Heart left ventricle (tissue), 16 donors: ENCODE results near the gene LCA5L. TPM values are rescaled to one million over a fixed set of nuclear protein-coding genes. Genes with fewer than 3 reads are reported as not detected.

Experiments used
- ATAC-seq, 4 donors: fragments of 200-7000 bp; cut with Tn5 transposase; one replicate each; pipeline ENCODE4 v1.9.1; 2020 to 2022; ENCODE audit warnings: moderate library complexity in 4 of 4, mild to moderate bottlenecking in 3 of 4, moderate number of reproducible peaks in 1 of 4
- DNase-seq, 5 donors: peaks; one replicate each; pipeline ENCODE4 v3.0.0-alpha.2; 2020
- H3K27ac ChIP-seq, 12 donors: fragments of 200-600 bp; sonication (generic) in 4 of 12; one replicate each; pipeline versions ENCODE4 v1.5.0 to v1.8.0; 2016 to 2022; ENCODE audit warnings: mild to moderate bottlenecking in 2 of 12
- H3K27me3 ChIP-seq, 9 donors: fragments of 200-600 bp; sonication (generic) in 2 of 9; one replicate each; pipeline versions ENCODE4 v1.5.1 to v1.8.0; 2016 to 2022; ENCODE audit warnings: mild to moderate bottlenecking in 3 of 9
- H3K36me3 ChIP-seq, 9 donors: fragments of 200-600 bp; sonication (generic) in 2 of 9; one replicate each; pipeline versions ENCODE4 v1.5.0 to v1.8.0; 2018 to 2022; ENCODE audit warnings: mild to moderate bottlenecking in 2 of 9
- H3K4me1 ChIP-seq, 12 donors: fragments of 200-600 bp; sonication (generic) in 4 of 12; one replicate each; pipeline versions ENCODE4 v1.5.0 to v1.8.0; 2016 to 2022; ENCODE audit warnings: mild to moderate bottlenecking in 3 of 12
- H3K4me3 ChIP-seq, 12 donors: fragments of 200-600 bp; sonication (generic) in 4 of 12; one replicate each; pipeline versions ENCODE4 v1.5.0 to v1.8.0; 2017 to 2022; ENCODE audit warnings: mild to moderate bottlenecking in 9 of 12, moderate library complexity in 4 of 12
- H3K9me3 ChIP-seq, 12 donors: fragments of 200-600 bp; sonication (generic) in 4 of 12; one replicate each; pipeline versions ENCODE4 v1.5.0 to v1.8.0; 2016 to 2022; ENCODE audit warnings: mild to moderate bottlenecking in 1 of 12
- POLR2A ChIP-seq, 2 donors: fragments of 450-650 bp; IDR thresholded peaks; one replicate each; pipeline ENCODE4 v1.6.1; 2017; ENCODE audit warnings: antibody characterized with exemption in 2 of 2, mild to moderate bottlenecking in 2 of 2, moderate library complexity in 2 of 2
- WGBS, 4 donors: extraction: QIAGEN DNeasy Blood & Tissue Kit in 2 of 4; methylation state at CpG; one replicate each; pipeline versions ENCODE4 v1.1.5 to v1.1.7; 2013 to 2018; 5-methylcytosine and 5-hydroxymethylcytosine counted together
- intact Hi-C, 10 donors: fragments of 100-400 bp; cut with DNase I; formaldehyde crosslinking; loops; one replicate each; pipeline versions ENCODE4 v1.11.1 to v1.14.2; 2022
- long read RNA-seq, 3 donors: library from polyadenylated mRNA; unstranded; transcript quantifications; one replicate each; pipeline ENCODE4 v2.0.0, GENCODE V29; 2020 to 2021
- polyA plus RNA-seq, 2 donors: library from polyadenylated mRNA; stranded (reverse); fragments of 200-250 nt; gene quantifications; one replicate each; pipeline ENCODE4 v1.2.3, GENCODE V29; 2013
- total RNA-seq, 9 donors: library from RNA; depleted of rRNA in 2 of 9; stranded (reverse); fragments of >200 nt in 2 of 9; fragmentation: NEBNext Ultra II Directional in 3 of 9; extraction: Animal tissue kit (Norgen Biotek cat#: 25700) in 3 of 9; gene quantifications; one replicate each; pipeline versions ENCODE4 v1.1.0 to v1.2.4, GENCODE V29; 2016 to 2023
- TF ChIP-seq, protein P1 (sequence below), 12 donors: fragments of 200-600 bp; sonication (generic) in 4 of 12; IDR thresholded peaks; one replicate each; pipeline versions ENCODE4 v1.5.0 to v1.8.0; 2018 to 2022; ENCODE audit warnings: antibody characterized with exemption in 12 of 12, mild to moderate bottlenecking in 5 of 12
- donor health status: ischemic (EF 13 %, LVEDD 7.1; RV severe dilation, severe dysfunction).
- donor health status: healthy with polysubstance abuse.
- donor health status: DM: no; HTN: yes; CAD: no.
- donor health status: DM: no; HTN: no; CAD: no.
- donor health status: ischemic (EF 25% LVEDD 6.9; RV normal size, moderate dysfunction).
- donor health status: ischemic (EF 25% LVEDD 5.7; RV mildly dilated, moderate dysfunction).
- donor health status: healthy.
- donor health status: DM: yes; HTN: yes; CAD: no.
- donor health status: ischemic (EF 35%, LVEDD 5.7; RV mildly dilated, moderate dysfunction).
- donor health status: nonischemic (EF 11% LVEDD 7.7; RV severe dilation, severe dysfunction).
- donor health status: DM: yes; HTN: yes; CAD: no.
- donor health status: PGD.
- donor health status: ischemic (EF 29% LVEDD 5.4; RV normal size, mild dysfunction).
- donor health status: nonischemic (EF 23%, LVEDD 6.1; RV moderate dilation, normal function).

LCA5L gene
- 1 to 10 TPM in 4 of 9 donors, under 1 TPM in 3, not detected in 2; 0.67 to 1.5 (median 1.0) TPM for total RNA-seq
- 1 to 10 TPM in 1 of 2 donors, under 1 TPM in 1; 0.65 to 1.1 TPM for polyA plus RNA-seq
- long read RNA-seq, donor 1, partial matches to known transcripts: 0 of 2 reads
- long read RNA-seq, donor 1, other reads (novel, unspliced or antisense): 2 of 2 reads
- long read RNA-seq, donor 2, partial matches to known transcripts: 0 of 3 reads
- long read RNA-seq, donor 2, other reads (novel, unspliced or antisense): 2 of 3 reads
- long read RNA-seq, donor 3, partial matches to known transcripts: 0 of 1 reads
- long read RNA-seq, donor 3, other reads (novel, unspliced or antisense): 1 of 1 reads

DNA sequence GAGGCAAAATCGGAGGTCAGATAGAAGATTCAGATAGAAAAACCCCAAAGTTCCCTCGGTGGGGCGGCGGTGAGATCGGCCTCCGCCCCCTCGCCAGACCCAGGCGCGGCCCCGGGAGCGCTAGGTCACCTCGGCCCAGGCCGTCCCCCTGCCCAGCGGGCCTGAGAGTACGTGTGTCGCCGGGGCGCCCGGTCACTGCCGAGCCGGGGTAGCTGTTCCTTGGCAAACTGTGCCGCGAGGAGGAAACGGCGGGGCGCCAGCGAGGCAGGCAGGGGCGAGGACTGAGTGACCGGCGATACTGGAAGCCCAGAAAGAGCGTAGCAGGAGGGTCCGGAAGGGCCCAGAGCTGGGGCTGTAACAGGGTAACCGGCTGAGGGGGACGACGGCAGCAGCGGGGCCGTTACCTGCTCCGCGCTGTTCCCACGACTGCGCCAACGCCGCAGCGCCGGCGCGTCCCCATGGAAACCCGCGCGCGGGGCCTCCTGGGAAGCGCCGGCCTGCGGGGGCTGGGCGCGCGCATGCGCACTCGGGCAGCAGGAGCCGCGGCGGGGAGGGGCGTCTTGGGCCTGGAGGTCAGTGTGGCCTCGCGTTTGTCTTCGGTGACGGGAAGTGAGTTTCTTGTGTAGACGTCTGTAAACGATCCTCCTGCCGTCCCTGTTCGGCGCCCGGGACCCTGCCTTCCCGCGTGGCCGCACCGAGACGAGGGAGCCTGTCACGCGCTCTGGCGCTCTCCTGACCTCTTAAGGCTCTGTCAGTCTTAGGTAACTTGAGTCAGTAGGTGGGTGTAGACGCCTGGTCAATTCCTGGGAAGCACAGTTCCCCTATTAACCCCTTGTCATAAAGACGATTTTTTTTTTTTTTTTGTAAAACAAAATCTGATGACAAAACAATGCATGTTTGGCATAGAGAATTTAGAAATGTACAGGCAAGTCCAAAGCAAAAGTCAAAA is at the start of gene LCA5L:
Gene LCA5L (minus strand): TSS at position 458 of the 949 bp plus-strand sequence. CDS start 17,285 bp downstream, outside the sequence.
- peaks cover 0 to 26% (median 12%) of the 10 kb centered on the region in 12 donors for H3K4me1 ChIP-seq
- DNase-seq (peak; percentile 92 to 97 (median 94)), ATAC-seq (peak; percentile 82 to 93 (median 92))
- TF ChIP-seq, protein P1, sequence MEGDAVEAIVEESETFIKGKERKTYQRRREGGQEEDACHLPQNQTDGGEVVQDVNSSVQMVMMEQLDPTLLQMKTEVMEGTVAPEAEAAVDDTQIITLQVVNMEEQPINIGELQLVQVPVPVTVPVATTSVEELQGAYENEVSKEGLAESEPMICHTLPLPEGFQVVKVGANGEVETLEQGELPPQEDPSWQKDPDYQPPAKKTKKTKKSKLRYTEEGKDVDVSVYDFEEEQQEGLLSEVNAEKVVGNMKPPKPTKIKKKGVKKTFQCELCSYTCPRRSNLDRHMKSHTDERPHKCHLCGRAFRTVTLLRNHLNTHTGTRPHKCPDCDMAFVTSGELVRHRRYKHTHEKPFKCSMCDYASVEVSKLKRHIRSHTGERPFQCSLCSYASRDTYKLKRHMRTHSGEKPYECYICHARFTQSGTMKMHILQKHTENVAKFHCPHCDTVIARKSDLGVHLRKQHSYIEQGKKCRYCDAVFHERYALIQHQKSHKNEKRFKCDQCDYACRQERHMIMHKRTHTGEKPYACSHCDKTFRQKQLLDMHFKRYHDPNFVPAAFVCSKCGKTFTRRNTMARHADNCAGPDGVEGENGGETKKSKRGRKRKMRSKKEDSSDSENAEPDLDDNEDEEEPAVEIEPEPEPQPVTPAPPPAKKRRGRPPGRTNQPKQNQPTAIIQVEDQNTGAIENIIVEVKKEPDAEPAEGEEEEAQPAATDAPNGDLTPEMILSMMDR (IDR thresholded peaks at IDR 0.05): peak in 4 of 12 donors; percentile 9 to 28 (median 18)
- TF ChIP-seq POLR2A (IDR thresholded peaks at IDR 0.05): peak; percentile 38 to 87
- WGBS, 4 donors: 0 to 1% (median 1%) methylated on average over 42 to 83 of the region's 83 CpGs
- peak within 1 kb of the TSS; percentile 50 to 95 (median 85) for H3K4me3 ChIP-seq
- no peaks in the 10 kb centered on the region for H3K27me3 ChIP-seq
- intact Hi-C loops: loop anchor here in 7 of 10 donors (5.0 to 10.0 kb wide), 4 partner anchors 61 to 133 kb away; partner anchors contain the start of gene BRWD1 (in 5 of the 7)
- no peaks in the 10 kb centered on the region for H3K9me3 ChIP-seq
- no peaks in the 10 kb centered on the region for H3K36me3 ChIP-seq
- H3K27ac ChIP-seq: peak within 1 kb of the TSS; percentile 69 to 99 (median 93)

DNA sequence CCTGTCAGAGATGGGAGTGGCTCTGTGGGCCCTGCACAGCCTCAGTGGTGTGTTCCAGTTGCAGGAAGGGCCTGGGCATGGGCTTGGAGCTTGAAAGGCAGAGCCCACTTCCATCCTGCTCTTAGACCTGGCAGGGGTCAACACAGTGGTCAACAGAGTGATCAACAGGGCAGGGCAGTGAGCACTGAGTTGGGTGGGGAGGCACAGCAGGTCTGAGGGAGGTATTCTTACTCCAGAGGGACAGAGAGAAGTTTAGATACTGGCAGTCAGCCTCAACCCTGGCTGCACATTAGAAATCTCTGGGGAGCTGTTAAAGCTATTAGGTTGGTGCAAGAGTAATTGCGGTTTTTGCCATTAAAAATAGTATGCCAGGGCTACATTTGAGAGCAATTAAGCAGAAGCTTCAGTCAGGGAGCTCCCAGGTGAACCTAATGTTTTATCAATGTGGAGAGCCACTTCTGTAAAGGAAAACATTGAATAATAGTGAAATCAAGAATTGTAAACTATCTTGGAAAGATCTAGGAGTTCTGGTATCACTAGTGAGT is 43.9 kb upstream of the LCA5L start:
- peaks cover 0 to 7% (median 0%) of the 10 kb centered on the region in 9 donors for H3K36me3 ChIP-seq
- intact Hi-C loops: no loop called here
- no peak for TF ChIP-seq POLR2A (IDR thresholded peaks at IDR 0.05)
- TF ChIP-seq, protein P1 (IDR thresholded peaks at IDR 0.05): no peak

DNA sequence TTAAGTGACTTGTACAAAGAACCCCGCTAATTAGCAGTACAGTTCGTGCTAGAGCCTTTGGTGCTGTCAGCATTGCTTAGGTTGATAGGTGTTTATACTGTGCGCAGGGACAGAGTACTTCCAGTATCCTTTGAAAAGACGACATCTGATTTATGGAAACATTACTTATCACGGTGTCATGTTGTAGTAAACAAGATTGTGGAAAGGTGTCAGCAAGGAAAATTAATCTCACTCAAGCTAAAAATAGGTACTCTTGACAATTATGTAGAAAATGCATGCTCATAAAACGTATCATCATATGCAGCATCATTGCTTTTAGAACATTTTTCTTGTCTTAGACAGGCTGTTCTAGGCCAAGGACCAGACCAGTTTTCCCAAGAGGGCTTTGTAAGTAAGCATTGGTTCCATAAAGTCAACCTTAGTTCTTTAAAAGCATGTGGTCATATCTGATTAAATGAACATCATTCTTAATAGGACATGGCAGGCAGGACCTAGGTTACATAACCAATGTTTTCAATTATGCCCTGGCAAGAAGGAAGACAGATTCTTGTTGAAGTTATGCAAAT is 39.2 kb upstream of the LCA5L start:
- WGBS, 4 donors: 58 to 74% (median 61%) methylated on average over 6 of the region's 6 CpGs
- Histone ChIP-seq H3K36me3 (peaks cover 0 to 7% (median 0%) of the 10 kb centered on the region in 9 donors), H3K27ac (no peak overlapping the region), H3K4me3 (no peak overlapping the region), H3K9me3 (no peaks in the 10 kb centered on the region), H3K27me3 (no peaks in the 10 kb centered on the region), H3K4me1 (peaks cover 0 to 17% (median 3%) of the 10 kb centered on the region in 12 donors)
- no peak for TF ChIP-seq POLR2A (IDR thresholded peaks at IDR 0.05)
- TF ChIP-seq, protein P1 (IDR thresholded peaks at IDR 0.05): no peak
- intact Hi-C loops: no loop called here
- DNase-seq (no peak), ATAC-seq (peak in 3 of 4 donors; percentile 39 to 66 (median 59))

More for the DNA sequence above, 43.9 kb upstream of the LCA5L start:
- no peak overlapping the region for H3K27ac ChIP-seq
- WGBS, 4 donors: 69 to 84% (median 80%) methylated on average over 1 of the region's 1 CpG
- no peaks in the 10 kb centered on the region for H3K27me3 ChIP-seq
- H3K9me3 ChIP-seq: peaks cover 0 to 15% (median 0%) of the 10 kb centered on the region in 12 donors
- DNase-seq (no peak), ATAC-seq (no peak)
- H3K4me3 ChIP-seq: no peak overlapping the region
- peaks cover 0 to 5% (median 0%) of the 10 kb centered on the region in 12 donors for H3K4me1 ChIP-seq
